GM18868 (cell line): ENCODE data around the gene IGSF3.
"Not testable (repeated sequence)": the region's sequence is repeated elsewhere in the genome, so short reads cannot be mapped to it uniquely, and the experiment has no call there.

Source experiments
- ATAC-seq: cut with Tn5 transposase; IDR thresholded peaks from one replicate; pipeline ENCODE4 v1.9.1; 2021; ENCODE audit warnings: mild to moderate bottlenecking, moderate library complexity; ENCODE audit not compliant: unreplicated experiment

IGSF3 gene

DNA sequence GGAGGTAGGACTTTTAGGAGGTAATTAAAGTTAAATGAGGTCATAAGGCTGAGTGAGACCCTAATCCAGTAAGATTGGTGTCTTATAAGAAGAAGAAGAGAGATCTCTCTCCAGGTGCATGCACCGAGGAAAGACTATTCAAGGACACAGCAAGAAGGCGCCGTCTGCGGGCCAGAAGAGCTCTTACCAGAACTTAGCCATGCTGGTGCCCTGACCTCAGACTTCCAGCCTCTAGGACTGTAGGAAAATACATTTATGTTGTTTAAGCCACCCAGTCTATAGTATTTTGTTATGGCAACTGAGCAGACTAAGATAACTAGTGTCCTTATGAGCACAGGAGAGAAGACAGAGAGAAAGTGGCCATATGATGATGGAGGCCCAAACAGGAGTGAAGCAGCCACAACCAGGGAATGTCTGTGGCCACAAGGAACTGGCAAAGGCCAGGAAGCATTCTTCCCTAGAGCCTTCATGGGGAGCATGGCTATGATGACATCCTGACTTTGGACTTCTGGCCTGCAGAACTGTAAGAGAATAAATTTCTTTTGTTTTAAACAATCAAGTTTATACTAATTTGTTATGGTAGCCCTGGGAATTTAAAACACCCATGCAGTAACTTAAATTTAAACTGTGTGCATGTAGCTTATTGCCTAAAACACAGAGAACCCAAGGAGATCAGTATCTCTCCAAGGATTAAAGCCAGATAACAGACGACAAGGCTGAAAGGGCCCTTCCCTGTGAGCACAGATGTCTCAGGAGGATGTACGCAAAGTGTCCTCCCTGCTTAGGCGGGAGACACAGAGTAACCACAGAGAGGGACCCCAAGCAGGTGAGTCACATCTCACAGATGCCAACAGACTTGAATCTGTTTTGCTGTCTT, 86.8 kb downstream of the IGSF3 start:
- no peak for ATAC-seq

DNA sequence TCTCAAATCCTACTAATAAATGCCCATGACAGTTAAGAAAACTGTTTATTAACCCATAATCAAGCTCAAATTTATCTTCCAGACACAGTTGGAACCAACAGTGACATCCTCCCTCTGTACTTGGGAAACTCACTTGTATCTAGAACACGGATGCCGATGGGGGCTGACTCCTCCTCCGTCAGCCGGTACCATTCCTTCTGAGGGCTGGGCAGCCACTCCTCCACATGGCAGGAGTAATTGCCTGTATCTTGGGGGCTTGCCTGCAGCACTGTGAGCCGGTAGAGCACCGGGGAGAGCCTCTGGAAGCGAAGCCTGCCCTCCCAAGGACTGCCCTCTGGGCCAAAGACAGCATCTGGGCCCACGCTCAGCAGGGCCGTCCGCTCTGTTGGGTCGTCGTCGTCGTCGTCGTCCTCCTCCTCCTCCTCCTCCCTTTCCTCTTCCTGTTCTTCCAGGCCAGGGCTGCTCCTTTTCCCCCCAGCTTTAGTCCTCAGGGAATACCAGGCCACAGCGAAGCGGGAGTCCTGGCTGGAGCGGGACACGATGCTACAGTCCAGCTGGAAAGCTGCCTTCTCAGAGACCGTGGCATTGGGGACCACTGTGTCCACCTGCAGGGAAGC, 88.2 kb downstream of the IGSF3 start:
- ATAC-seq, result no peak

- ATAC-seq, result no peak
Measured at GRCh38 chr1:116578581-116578980, 89.0 kb downstream of the IGSF3 start.

GRCh38 chr1:116577759-116578314, 89.7 kb downstream of the IGSF3 start:
- no peak for ATAC-seq

DNA sequence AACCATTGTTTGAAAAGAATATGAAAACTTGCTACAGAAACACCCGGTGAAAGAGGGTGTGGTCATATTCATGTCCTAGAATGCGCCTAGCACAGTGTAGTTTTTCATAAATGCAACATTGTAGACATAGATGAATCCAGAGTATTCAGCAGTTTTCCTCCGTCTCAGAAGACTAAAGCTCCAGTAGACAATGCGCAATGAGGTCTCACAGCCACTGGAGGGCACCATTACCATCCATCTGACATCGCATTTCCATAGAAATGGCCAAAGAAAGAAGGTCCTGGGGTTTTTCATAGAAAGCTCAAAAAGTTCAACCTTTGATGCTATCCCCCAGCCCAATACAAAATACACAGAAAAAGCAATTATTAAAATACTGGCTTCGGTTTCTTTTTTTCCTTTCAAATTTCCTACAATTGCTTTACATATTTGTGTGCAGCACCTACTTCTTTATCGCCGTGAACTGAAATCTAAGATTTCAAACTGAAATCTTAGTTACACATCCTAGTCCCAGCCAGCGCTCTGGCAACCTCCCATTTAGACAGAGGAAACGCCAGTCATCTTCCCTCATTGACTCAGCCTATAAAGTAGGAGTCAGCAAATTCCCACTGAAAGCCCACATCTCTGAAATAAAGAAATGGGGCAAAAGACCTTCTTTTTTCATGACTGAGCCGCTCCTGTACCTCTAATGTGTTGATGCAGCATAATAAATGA, 92.8 kb downstream of the IGSF3 start:
- no peak for ATAC-seq

DNA sequence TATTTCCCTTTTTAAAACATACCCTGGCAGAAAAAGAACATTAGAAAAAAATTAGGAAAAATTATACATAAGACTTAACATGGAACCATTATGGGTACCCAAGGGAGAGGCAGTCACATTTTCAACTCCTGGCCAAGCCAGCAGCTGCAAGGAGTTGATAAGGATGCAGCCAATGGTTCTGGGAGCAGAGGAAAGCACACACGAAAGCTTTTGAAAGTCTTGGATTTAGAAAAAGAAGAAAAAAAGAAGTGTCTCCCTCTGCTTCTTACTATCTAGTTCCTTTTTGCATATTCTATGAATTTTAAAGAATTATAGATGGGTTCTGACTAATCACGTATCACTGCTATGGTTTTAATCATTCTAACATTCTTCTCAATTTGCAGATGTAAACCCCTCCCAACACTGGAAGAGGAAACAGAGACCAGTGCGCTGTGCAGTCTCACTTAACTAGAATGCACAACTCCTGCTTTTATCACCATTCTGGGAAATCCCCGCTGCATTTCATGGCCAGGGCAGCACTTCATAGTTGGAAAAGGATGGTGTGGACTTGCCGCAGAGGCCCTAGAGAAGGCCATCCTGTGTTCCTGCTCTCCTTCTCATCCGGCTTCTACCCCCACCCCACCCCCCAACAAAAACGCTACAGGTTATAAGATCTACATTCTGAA, 94.0 kb downstream of the IGSF3 start:
- ATAC-seq, result no peak

GRCh38 chr1:116572771-116573430, 94.6 kb downstream of the IGSF3 start:
- no peak for ATAC-seq

DNA sequence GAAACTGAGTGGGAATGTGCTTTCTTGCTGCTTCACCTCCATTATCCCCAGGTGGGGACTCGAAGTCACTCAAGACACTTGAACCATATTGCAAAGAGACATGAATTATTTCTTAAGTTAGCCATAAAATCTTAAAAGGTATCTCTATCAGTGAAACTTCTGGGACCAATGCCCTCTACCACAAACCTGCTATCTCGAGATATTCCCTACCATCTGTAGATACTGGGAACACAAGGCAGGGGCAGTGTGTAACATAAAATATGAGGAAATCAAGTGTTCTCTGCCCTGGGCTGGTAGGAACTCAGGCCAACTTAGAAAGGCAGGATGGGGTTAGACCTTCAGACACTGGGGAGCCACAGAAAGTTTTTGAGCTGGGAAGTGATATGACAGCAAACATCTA, 95.4 kb downstream of the IGSF3 start:
- ATAC-seq, result no peak

DNA sequence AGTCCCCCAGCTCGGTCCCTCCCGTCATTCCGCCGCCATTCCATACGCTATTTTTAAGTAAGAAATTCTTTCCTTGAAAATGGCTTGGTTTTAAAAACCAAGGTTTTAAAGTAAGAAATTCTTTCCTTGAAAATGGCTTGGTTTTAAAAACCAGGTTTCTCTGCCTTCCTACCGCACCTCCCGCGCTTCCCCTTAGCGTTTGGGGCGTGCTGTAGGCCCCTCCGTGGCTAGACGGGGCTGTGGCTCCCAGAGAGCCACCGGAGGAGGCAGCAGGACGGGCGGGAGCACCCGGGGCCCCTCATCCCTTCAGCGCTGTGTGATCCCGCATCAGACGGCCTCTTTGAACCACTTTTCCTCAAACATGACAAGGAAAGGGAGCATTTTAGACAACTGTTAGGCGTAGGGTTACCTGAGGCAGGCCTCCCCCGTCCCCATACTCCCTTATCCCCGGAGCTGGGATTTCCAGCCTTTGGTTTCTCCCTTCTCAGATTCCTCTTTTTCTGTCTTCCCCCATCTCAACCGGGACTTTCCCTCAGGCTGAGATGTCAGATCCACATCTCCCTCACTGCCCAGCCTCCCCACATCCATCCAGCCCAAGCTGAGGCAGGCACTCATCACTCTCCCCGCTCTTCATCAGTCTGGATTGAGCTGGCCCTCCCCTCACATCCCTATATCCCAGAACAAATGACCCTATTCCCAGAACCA, 96.2 kb downstream of the IGSF3 start:
- ATAC-seq, result no peak

- peak; percentile 53 for ATAC-seq
Measured at GRCh38 chr1:116570358-116571214, 96.9 kb downstream of the IGSF3 start, which contains the start of gene CD58. TSS of gene CD58 (minus strand) at chr1:116571026. CDS start at chr1:116570972, 54 bp downstream.

- ATAC-seq, result peak; percentile 27
Measured at GRCh38 chr1:116569776-116570357, 97.7 kb downstream of the IGSF3 start.

DNA sequence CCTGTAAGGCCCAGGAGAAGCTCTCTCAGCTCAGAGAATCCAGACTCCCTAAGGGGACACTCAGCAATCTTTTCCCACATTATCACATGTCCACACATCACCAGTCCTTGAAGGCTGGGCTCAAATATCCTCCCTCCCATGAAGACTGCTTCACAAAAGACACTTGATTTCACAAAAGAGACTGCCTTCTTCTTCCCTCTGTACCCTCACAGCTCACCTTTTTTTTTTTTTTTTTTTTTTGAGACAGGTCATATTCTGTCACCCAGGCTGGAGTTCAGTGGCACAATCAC, 98.2 kb downstream of the IGSF3 start:
- ATAC-seq, result no peak

- ATAC-seq, result no peak
Measured at GRCh38 chr1:116568662-116569380, 98.7 kb downstream of the IGSF3 start.

DNA sequence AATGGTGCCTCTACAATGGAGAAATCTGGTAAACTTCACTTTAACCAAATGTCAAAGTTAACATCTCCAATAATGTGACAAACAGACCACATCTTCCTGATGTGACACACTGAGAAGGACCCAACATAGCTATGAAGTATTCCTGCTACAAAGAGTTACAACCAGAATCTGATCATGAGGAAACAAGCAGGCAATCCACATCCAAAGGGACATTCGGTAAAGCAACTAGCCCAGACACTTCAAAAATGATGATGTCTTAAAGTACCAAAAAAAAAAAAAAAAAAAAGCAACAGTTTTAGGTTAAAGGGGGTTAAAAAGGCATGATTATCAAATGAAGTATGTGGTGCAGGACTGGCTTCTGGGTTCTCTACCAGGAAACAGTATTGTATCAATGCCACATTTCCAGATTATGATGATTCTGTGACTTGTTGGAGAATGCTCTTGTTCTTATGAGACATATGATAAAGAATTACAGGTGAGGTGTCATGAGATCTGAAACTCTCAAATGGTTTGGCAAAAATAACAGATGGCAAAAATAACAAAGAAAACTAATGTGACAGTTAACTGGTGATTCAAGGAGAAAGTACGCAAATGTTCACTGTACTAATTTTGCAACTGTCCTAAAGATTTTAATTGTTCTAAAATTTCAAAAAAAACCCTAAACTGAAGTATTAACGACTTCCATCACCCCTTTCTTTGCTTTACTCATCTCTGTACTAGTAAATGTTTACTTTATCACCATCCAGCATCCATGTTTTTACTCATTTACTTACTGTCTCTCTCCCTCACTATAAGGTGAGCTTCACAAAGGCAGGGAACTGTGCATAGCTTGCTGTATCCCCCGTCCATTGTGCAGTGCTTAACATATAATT, 99.5 kb downstream of the IGSF3 start:
- ATAC-seq, result peak; percentile 33

GRCh38 chr1:116565222-116565621, 102.3 kb downstream of the IGSF3 start:
- no peak for ATAC-seq

DNA sequence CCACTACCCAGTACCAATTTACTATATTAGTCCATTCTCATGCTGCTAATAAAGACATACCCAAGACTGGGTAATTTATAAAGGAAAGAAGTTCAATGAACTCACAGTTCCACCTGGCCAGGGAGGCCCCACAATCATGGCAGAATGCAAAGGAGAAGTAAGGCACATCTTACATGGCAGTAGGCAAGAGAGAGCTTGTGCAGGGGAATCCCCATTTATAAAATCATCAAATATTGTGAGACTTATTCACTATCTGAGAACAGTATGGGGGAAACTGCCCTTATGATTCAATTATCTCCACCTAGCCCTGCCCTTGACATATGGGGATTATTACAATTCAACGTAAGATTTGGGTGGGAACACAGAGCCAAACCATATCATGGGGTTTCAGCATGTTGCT, 103.1 kb downstream of the IGSF3 start:
- ATAC-seq, result no peak

DNA sequence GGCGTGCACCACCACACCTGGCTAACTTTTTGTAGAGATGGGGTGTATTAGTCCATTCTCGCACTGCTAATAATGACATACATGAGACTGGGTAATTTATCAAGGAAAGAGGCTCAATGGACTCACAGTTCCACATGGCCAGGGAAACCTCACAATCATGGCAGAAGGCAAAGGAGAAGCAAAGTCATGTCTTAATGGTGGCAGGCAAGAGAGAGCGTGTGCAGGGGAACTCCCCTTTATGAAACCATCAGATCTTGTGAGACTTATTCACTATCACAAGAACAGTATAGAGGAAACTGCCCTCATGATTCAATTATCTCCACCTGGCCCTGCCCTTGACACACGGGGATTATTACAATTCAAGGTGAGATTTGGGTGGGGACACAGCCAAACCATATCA, 105.1 kb downstream of the IGSF3 start:
- ATAC-seq, result not testable (repeated sequence)
